Epithelial cell of prostate (primary cell): ENCODE data around the gene PLAGL1.
"Not testable (repeated sequence)": the region's sequence is repeated elsewhere in the genome, so short reads cannot be mapped to it uniquely, and the experiment has no call there.

Source experiments
- DNase-seq: peaks from one replicate; pipeline ENCODE4 v3.0.0-alpha.2; 2011; ENCODE audit warnings: low read depth, low spot score
- H3K27ac ChIP-seq: fragments of 450-650 bp; 2 replicates; pipeline ENCODE4 v1.5.1; 2017; ENCODE audit warnings: mild to moderate bottlenecking

The PLAGL1 gene

GRCh38 chr6:143948208-143948607, 59.9 kb downstream of the PLAGL1 start:
- no peak overlapping the region for H3K27ac ChIP-seq
- DNase-seq: no peak

GRCh38 chr6:143941852-143942627, 66.0 kb downstream of the PLAGL1 start:
- no peak for DNase-seq

GRCh38 chr6:143940011-143940597, 68.0 kb downstream of the PLAGL1 start:
- no peak overlapping the region for H3K27ac ChIP-seq
- no peak for DNase-seq

More at GRCh38 chr6:143941852-143942627, 66.0 kb downstream of the PLAGL1 start:
- H3K27ac ChIP-seq: no peak overlapping the region

- DNase-seq: no peak
These were observed 68.7 kb downstream of the PLAGL1 start for GRCh38 chr6:143939364-143939763.

GRCh38 chr6:143937668-143937970, 70.4 kb downstream of the PLAGL1 start:
- H3K27ac ChIP-seq: no peak overlapping the region
- DNase-seq: no peak

More at GRCh38 chr6:143939364-143939763, 68.7 kb downstream of the PLAGL1 start:
- H3K27ac ChIP-seq: no peak overlapping the region

- no peak for DNase-seq
- H3K27ac ChIP-seq: no peak overlapping the region
These were observed 71.0 kb downstream of the PLAGL1 start for GRCh38 chr6:143936778-143937667.

GRCh38 chr6:143936347-143936746, 71.7 kb downstream of the PLAGL1 start:
- H3K27ac ChIP-seq: no peak overlapping the region
- no peak for DNase-seq

- no peak for DNase-seq
- H3K27ac ChIP-seq: no peak overlapping the region
These were observed 73.2 kb downstream of the PLAGL1 start for GRCh38 chr6:143934867-143935266.

GRCh38 chr6:143934331-143934730, 73.7 kb downstream of the PLAGL1 start:
- no peak for DNase-seq
- H3K27ac ChIP-seq: no peak overlapping the region

GRCh38 chr6:143929975-143930374, 78.1 kb downstream of the PLAGL1 start:
- DNase-seq: no peak
- H3K27ac ChIP-seq: no peak overlapping the region

- no peak for DNase-seq
- no peak overlapping the region for H3K27ac ChIP-seq
These were observed 79.2 kb downstream of the PLAGL1 start for GRCh38 chr6:143928853-143929252.

- DNase-seq: not testable (repeated sequence)
These were observed 91.0 kb downstream of the PLAGL1 start for GRCh38 chr6:143917026-143917425.

GRCh38 chr6:143912671-143913070, 95.4 kb downstream of the PLAGL1 start:
- H3K27ac ChIP-seq: no peak overlapping the region
- no peak for DNase-seq

More at GRCh38 chr6:143917026-143917425, 91.0 kb downstream of the PLAGL1 start:
- not testable (repeated sequence) for H3K27ac ChIP-seq

- no peak for DNase-seq
- H3K27ac ChIP-seq: no peak overlapping the region
These were observed 97.0 kb downstream of the PLAGL1 start for GRCh38 chr6:143911028-143911427.

GRCh38 chr6:143902827-143903226, 105.2 kb downstream of the PLAGL1 start:
- no peak for DNase-seq
- H3K27ac ChIP-seq: no peak overlapping the region

GRCh38 chr6:143901885-143902750, 105.9 kb downstream of the PLAGL1 start:
- no peak overlapping the region for H3K27ac ChIP-seq
- DNase-seq: no peak

GRCh38 chr6:143900358-143900757, 107.7 kb downstream of the PLAGL1 start:
- H3K27ac ChIP-seq: no peak overlapping the region
- no peak for DNase-seq

- DNase-seq: peak; percentile 66
- peak overlapping the region; percentile 6 for H3K27ac ChIP-seq
These were observed 111.8 kb downstream of the PLAGL1 start for GRCh38 chr6:143896126-143896860.

GRCh38 chr6:143894655-143895054, 113.4 kb downstream of the PLAGL1 start:
- DNase-seq: no peak
- H3K27ac ChIP-seq: no peak overlapping the region
